Ishikawa (cell line): ENCODE measurements around the gene PCAT6.

ENCODE experiments used
- EP300 ChIP-seq: IDR thresholded peaks from 2 replicates; pipeline ENCODE4 v1.6.1; 2012; ENCODE audit warnings: borderline replicate concordance
- TAF1 ChIP-seq: IDR thresholded peaks from 2 replicates; pipeline ENCODE4 v1.6.1; 2012; ENCODE audit warnings: low read depth, mild to moderate bottlenecking

DNA sequence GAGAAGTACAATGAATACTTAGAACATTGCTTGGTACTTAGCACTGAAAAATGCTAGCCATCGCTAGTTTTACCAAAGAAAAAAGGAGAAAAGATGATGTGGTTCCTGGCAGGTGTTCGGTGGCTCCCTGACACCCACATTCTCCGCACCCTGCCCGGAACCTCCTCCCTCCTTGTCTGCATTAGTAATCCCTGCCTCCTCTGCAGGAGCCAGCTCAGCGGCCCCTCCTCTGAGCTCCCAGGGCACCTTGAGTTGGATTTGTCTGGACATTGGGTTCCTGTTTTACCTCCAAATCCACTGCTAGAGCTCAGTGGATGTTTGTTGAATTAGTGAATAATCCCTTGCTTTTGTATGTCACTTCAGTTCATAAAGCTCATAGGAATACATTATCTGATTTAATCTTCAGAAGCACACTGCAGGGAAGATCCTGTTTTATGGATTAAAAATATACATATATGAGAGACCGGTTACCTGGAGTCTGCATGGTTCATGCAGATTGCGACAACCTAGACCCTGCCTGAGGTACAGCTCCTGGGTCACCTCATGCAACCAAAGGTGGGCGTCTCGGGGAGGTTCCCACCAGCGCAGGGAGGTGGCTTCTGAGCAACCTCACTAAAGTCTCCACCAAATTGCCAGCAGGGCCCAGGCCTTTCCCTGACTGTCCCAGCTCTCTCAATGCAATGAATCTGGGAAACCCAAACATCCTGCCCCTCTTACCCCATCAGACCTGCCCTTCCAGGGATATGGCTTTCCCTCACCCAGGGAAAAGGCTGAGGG is 24.2 kb downstream of the PCAT6 start:
- TF ChIP-seq TAF1 (no peak), EP300 (no peak)
